Psoas muscle (tissue), 8 donors: ENCODE results near the gene RNF181. TPM values are rescaled to one million over a fixed set of nuclear protein-coding genes. Genes with fewer than 3 reads are reported as not detected.

Experiments used
- ATAC-seq, 4 donors: fragments of 200-7000 bp; cut with Tn5 transposase; one replicate each; pipeline ENCODE4 v1.9.1; 2020; ENCODE audit warnings: moderate library complexity in 3 of 4, mild to moderate bottlenecking in 2 of 4
- DNase-seq, 2 donors: peaks; one replicate each; pipeline ENCODE4 v3.0.0-alpha.2; 2020
- H3K27ac ChIP-seq: fragments of 200-600 bp; one replicate; pipeline ENCODE4 v1.8.0; 2022
- H3K27me3 ChIP-seq, 3 donors: fragments of 200-600 bp in 1 of 3; one replicate each; pipeline versions ENCODE4 v1.6.1 to v1.8.0; 2013 to 2022; ENCODE audit warnings: low read length in 2 of 3, mild to moderate bottlenecking in 2 of 3, moderate library complexity in 1 of 3; ENCODE audit not compliant: insufficient read depth in 3 of 3
- H3K36me3 ChIP-seq, 2 donors: fragments of 200-600 bp in 1 of 2; one replicate each; pipeline versions ENCODE4 v1.6.1 to v1.8.0; 2013 to 2022; ENCODE audit warnings: low read depth in 1 of 2, mild to moderate bottlenecking in 1 of 2, moderate library complexity in 1 of 2; ENCODE audit not compliant: insufficient read depth in 1 of 2
- H3K4me1 ChIP-seq: fragments of 200-600 bp; one replicate; pipeline ENCODE4 v1.8.0; 2022
- H3K4me3 ChIP-seq: fragments of 200-600 bp; one replicate; pipeline ENCODE4 v1.8.0; 2022; ENCODE audit warnings: mild to moderate bottlenecking
- H3K9me3 ChIP-seq: fragments of 200-600 bp; one replicate; pipeline ENCODE4 v1.8.0; 2022
- WGBS, 3 donors: extraction: QIAGEN DNeasy Blood & Tissue Kit; methylation state at CpG; one replicate each; pipeline versions ENCODE4 v1.1.6 to v1.1.7; 2013; 5-methylcytosine and 5-hydroxymethylcytosine counted together
- intact Hi-C, 2 donors: fragments of 100-400 bp; cut with DNase I; formaldehyde crosslinking; loops; one replicate each; pipeline versions ENCODE4 v1.11.0 to v1.14.2; 2022
- polyA plus RNA-seq, 3 donors: library from polyadenylated mRNA; stranded (reverse); fragments of 200-250 nt; gene quantifications; one replicate each; pipeline ENCODE4 v1.2.3, GENCODE V29; 2013
- total RNA-seq, 4 donors: library from RNA; stranded (reverse); fragmentation: NEBNext Ultra II Directional in 2 of 4; extraction: Animal tissue kit (Norgen Biotek cat#: 25700) in 2 of 4; gene quantifications; one replicate each; pipeline versions ENCODE4 v1.2.1 to v1.2.4, GENCODE V29; 2021 to 2023
- TF ChIP-seq, protein P1 (sequence below): fragments of 200-600 bp; IDR thresholded peaks from one replicate; pipeline ENCODE4 v1.8.0; 2022; ENCODE audit warnings: antibody characterized with exemption
- donor health status: healthy with polysubstance abuse.
- donor health status: DM: no; HTN: no; CAD: no; lungs with moderate emphysema.
- donor health status: Bipolar disorder and iron deficiency.
- donor health status: healthy.
- donor health status: DM: yes; HTN: yes; CAD: no.
- donor health status: DM: no; HTN: no; CAD: no.
- donor health status: DM: no; HTN: no; CAD: no.
- donor health status: DM: yes; HTN: yes; CAD: no.

Gene RNF181
- total and polyA plus RNA-seq, 7 donors = 84.7 to 212 (median 107) TPM

- Histone ChIP-seq H3K9me3 (no peaks in the 10 kb centered on the region), H3K27ac (no peak overlapping the region), H3K4me1 (peaks cover 45% of the 10 kb centered on the region), H3K36me3 (peaks cover 3 to 49% of the 10 kb centered on the region in 2 donors), H3K27me3 (no peaks in the 10 kb centered on the region), H3K4me3 (no peak overlapping the region)
- DNase-seq = peak in 1 of 2 donors; percentile 26
- 61 to 69% (median 62%) methylated on average over 14 of the region's 14 CpGs for WGBS, 3 donors
- TF ChIP-seq, protein P1, sequence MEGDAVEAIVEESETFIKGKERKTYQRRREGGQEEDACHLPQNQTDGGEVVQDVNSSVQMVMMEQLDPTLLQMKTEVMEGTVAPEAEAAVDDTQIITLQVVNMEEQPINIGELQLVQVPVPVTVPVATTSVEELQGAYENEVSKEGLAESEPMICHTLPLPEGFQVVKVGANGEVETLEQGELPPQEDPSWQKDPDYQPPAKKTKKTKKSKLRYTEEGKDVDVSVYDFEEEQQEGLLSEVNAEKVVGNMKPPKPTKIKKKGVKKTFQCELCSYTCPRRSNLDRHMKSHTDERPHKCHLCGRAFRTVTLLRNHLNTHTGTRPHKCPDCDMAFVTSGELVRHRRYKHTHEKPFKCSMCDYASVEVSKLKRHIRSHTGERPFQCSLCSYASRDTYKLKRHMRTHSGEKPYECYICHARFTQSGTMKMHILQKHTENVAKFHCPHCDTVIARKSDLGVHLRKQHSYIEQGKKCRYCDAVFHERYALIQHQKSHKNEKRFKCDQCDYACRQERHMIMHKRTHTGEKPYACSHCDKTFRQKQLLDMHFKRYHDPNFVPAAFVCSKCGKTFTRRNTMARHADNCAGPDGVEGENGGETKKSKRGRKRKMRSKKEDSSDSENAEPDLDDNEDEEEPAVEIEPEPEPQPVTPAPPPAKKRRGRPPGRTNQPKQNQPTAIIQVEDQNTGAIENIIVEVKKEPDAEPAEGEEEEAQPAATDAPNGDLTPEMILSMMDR = no peak
- intact Hi-C loops = loop anchor here (5.0 kb wide), 1 partner anchor 36 kb away; the partner anchor contains the start of gene GGCX (in 2 of the 2)
- ATAC-seq = no peak
Measured at GRCh38 chr2:85598594-85599340, 3.2 kb downstream of the RNF181 start.

GRCh38 chr2:85599468-85600234 is 4.1 kb downstream of the RNF181 start:
- Histone ChIP-seq H3K27ac (peak overlapping the region; percentile 13), H3K4me3 (no peak overlapping the region), H3K4me1 (peaks cover 48% of the 10 kb centered on the region), H3K36me3 (peaks cover 3 to 49% of the 10 kb centered on the region in 2 donors), H3K27me3 (no peaks in the 10 kb centered on the region), H3K9me3 (no peaks in the 10 kb centered on the region)
- TF ChIP-seq, protein P1 = no peak
- peak in 1 of 2 donors; percentile 48 for DNase-seq
- no peak for ATAC-seq
- intact Hi-C loops = loop anchor here (2.0 to 5.0 kb wide), 2 partner anchors 15 to 37 kb away; partner anchors contain the start of gene GGCX (in 2 of the 2)
- WGBS, 3 donors = 58 to 72% (median 62%) methylated on average over 14 to 17 of the region's 17 CpGs

DNA sequence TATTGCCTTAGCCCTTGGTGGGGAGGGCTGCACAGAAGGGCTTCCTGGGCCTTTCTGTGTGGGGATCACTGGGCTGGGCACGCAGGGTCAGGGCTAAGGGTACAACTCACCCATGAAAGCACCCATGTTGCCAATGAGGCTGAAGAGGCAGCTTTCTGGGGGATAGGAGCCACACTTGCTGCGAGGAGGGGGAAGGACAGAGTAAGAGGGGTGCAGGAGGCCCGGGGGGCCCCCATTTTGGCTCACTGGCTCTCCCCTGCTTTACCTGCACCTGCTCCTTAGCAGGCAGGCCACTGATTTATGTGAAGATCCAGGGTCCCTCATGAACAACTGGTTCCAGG is 4.7 kb downstream of the RNF181 start:
- WGBS, 3 donors = 72 to 76% (median 73%) methylated on average over 3 of the region's 3 CpGs
- H3K4me1 ChIP-seq = peaks cover 48% of the 10 kb centered on the region
- H3K9me3 ChIP-seq = no peaks in the 10 kb centered on the region
- H3K27me3 ChIP-seq = no peaks in the 10 kb centered on the region
- ATAC-seq (no peak), DNase-seq (no peak)
- H3K36me3 ChIP-seq = peaks cover 3 to 49% of the 10 kb centered on the region in 2 donors
- H3K27ac ChIP-seq = peak overlapping the region; percentile 13
- TF ChIP-seq, protein P1 = no peak
- intact Hi-C loops = loop anchor here in 1 of 2 donors (2.0 kb wide), 1 partner anchor 15 kb away; no protein-coding TSS in a partner anchor
- no peak overlapping the region for H3K4me3 ChIP-seq

DNA sequence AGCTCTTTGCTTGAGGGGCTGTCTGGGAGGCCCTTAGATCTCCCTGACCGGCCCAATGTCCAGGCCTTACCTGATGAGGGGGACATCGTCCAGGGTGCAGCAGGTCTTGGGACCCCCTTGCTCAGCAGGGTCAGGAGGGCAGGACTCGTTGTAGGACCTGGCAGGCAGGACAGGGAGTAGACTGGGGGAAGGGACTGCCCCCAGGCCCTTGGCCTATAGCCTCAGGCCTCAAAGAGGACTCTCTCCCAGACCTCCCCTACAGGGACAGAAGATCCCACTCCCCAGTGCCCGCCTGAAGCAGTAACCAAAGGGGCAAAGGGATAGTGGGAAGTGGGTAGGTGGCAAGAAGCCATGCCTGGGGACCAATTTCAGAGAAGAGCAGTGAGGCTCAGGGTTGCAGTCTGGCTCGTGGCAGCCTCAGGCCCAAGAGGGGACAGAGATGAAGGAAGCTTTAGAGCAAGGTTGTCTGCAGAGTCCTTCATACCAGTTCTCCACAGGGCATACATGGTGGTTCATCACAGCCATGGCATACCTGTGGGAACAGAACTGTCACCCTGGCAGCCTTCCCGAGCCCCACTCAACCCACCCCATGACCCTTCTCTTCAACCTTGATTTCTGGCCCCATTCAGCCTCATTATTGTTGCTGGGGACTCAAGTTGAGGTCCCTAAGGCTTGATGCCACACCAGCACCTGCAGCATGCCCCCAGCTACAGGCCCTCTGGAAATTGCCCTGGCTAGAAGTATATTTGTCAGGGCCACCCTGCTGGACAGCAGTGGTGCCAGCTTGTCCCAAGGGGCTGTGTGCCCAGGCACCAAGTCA is 5.6 kb downstream of the RNF181 start:
- H3K36me3 ChIP-seq = peaks cover 3 to 53% of the 10 kb centered on the region in 2 donors
- 67 to 68% (median 67%) methylated on average over 6 of the region's 6 CpGs for WGBS, 3 donors
- peak overlapping the region; percentile 74 for H3K4me3 ChIP-seq

More for the DNA sequence above, 5.6 kb downstream of the RNF181 start:
- Histone ChIP-seq H3K9me3 (no peaks in the 10 kb centered on the region), H3K4me1 (peaks cover 56% of the 10 kb centered on the region), H3K27ac (peak overlapping the region; percentile 89), H3K27me3 (no peaks in the 10 kb centered on the region)
- DNase-seq (peak in 1 of 2 donors; percentile 45), ATAC-seq (no peak)
- TF ChIP-seq, protein P1 = no peak
- intact Hi-C loops = loop anchor here in 1 of 2 donors (2.0 kb wide), 1 partner anchor 14 kb away; no protein-coding TSS in a partner anchor
